HEK293 (cell line): ENCODE results near the gene TOR1AIP2.

Experiments
- CTCF ChIA-PET: fragments of 350-600 bp; formaldehyde crosslinking; extraction: SDS; loops from one replicate; lab custom pipeline; 2021; ENCODE audit warnings: antibody characterized with exemption; lab: Yijun Ruan, JAX
- POLR2A ChIA-PET: fragments of 300-600 bp; formaldehyde crosslinking; extraction: SDS; loops from one replicate; lab custom pipeline; 2020; ENCODE audit warnings: antibody characterized with exemption, inconsistent platforms; lab: Yijun Ruan, JAX
- H3K27ac ChIP-seq: fragments of 200-500 bp; sonication (Bioruptor generic); 2 replicates; pipeline ENCODE4 v1.5.1; 2014; ENCODE audit warnings: low read depth, low read length, control low read depth, inconsistent platforms; ENCODE audit errors: extremely low read depth
- H3K36me3 ChIP-seq, 2 experiments: fragments of 200-500 bp in 1 of 2; sonication (Bioruptor generic) in 1 of 2; 1 replicate in 1 of 2; 2 replicates in 1 of 2; pipeline ENCODE4 v1.5.1; 2014 to 2017; ENCODE audit warnings: inconsistent platforms in 2 of 2, low read length in 2 of 2; ENCODE audit not compliant: control insufficient read depth in 2 of 2, insufficient read depth in 1 of 2
- H3K4me1 ChIP-seq: fragments of 200-500 bp; sonication (Bioruptor generic); 2 replicates; pipeline ENCODE4 v1.5.1; 2014; ENCODE audit warnings: mild to moderate bottlenecking, low read length, inconsistent platforms; ENCODE audit not compliant: control insufficient read depth, insufficient read depth
- H3K4me3 ChIP-seq: 2 replicates; pipeline ENCODE4 v1.5.1; 2011; ENCODE audit warnings: low read depth, mild to moderate bottlenecking, control low read depth, low read length, moderate library complexity
- H3K9me3 ChIP-seq: fragments of 200-500 bp; sonication (Bioruptor generic); 2 replicates; pipeline ENCODE4 v1.5.1; 2014; ENCODE audit warnings: low read depth, low read length, inconsistent platforms; ENCODE audit not compliant: control insufficient read depth, insufficient read depth
- REST ChIP-seq: fragments of 450-650 bp; formaldehyde crosslinking; IDR thresholded peaks from 2 replicates; pipeline ENCODE4 v1.5.1; 2016; ENCODE audit warnings: missing biosample characterization, missing genetic modification characterization
- ZBTB10 ChIP-seq: fragments of 450-650 bp; formaldehyde crosslinking; IDR thresholded peaks from 2 replicates; pipeline ENCODE4 v1.5.1; 2016; ENCODE audit warnings: missing biosample characterization, missing genetic modification characterization
- ZBTB48 ChIP-seq: fragments of 450-650 bp; formaldehyde crosslinking; IDR thresholded peaks from 2 replicates; pipeline ENCODE4 v1.5.1; 2016; ENCODE audit warnings: missing biosample characterization, missing genetic modification characterization
- ZFP37 ChIP-seq: fragments of 450-650 bp; formaldehyde crosslinking; IDR thresholded peaks from 2 replicates; pipeline ENCODE4 v1.5.1; 2016; ENCODE audit warnings: missing biosample characterization, missing genetic modification characterization
- ZNF133 ChIP-seq: fragments of 450-650 bp; formaldehyde crosslinking; IDR thresholded peaks from 2 replicates; pipeline ENCODE4 v1.5.1; 2016; ENCODE audit warnings: missing biosample characterization, missing genetic modification characterization
- ZNF169 ChIP-seq: fragments of 450-650 bp; formaldehyde crosslinking; IDR thresholded peaks from 2 replicates; pipeline ENCODE4 v1.5.1; 2016; ENCODE audit warnings: missing biosample characterization, missing genetic modification characterization
- ZNF18 ChIP-seq: fragments of 450-650 bp; formaldehyde crosslinking; IDR thresholded peaks from 2 replicates; pipeline ENCODE4 v1.5.1; 2016; ENCODE audit warnings: missing biosample characterization, missing genetic modification characterization
- ZNF362 ChIP-seq: fragments of 450-650 bp; formaldehyde crosslinking; IDR thresholded peaks from 2 replicates; pipeline ENCODE4 v1.5.1; 2016; ENCODE audit warnings: missing biosample characterization, missing genetic modification characterization
- ZNF37A ChIP-seq: fragments of 450-650 bp; IDR thresholded peaks from 2 replicates; pipeline ENCODE4 v1.5.1; 2018; ENCODE audit warnings: missing biosample characterization, missing genetic modification characterization
- ZSCAN30 ChIP-seq: fragments of 450-650 bp; IDR thresholded peaks from 2 replicates; pipeline ENCODE4 v1.5.1; 2018; ENCODE audit warnings: missing biosample characterization, mild to moderate bottlenecking, missing genetic modification characterization, moderate library complexity
- ZSCAN4 ChIP-seq: fragments of 450-650 bp; formaldehyde crosslinking; IDR thresholded peaks from 2 replicates; pipeline ENCODE4 v1.5.1; 2017; ENCODE audit warnings: missing biosample characterization, missing genetic modification characterization

The TOR1AIP2 gene

GRCh38 chr1:179917601-179918429 lies 40.2 kb upstream of the TOR1AIP2 start (continued):
- no peak for TF ChIP-seq ZNF37A (tag by site-specific recombination)
- TF ChIP-seq ZSCAN30 = no peak
- TF ChIP-seq ZBTB48 (tag by site-specific recombination) = no peak
- no peak for TF ChIP-seq ZNF18 (tag by site-specific recombination)
- TF ChIP-seq ZFP37 = no peak
- TF ChIP-seq, all 188 proteins: peak for 0

- CTCF ChIA-PET = interaction anchor here (0.6 to 2.6 kb wide), 5 partner anchors 11 to 97 kb away, joined by 3 to 9 read pairs (median 4); no protein-coding TSS in a partner anchor
These were observed 34.2 kb upstream of the TOR1AIP2 start for GRCh38 chr1:179911812-179912211.

More at GRCh38 chr1:179911812-179912211, 34.2 kb upstream of the TOR1AIP2 start:
- POLR2A ChIA-PET = no interaction called here
- H3K4me1 ChIP-seq = no peaks in the 10 kb centered on the region
- H3K27ac ChIP-seq = no peak overlapping the region
- H3K4me3 ChIP-seq = no peak overlapping the region
- H3K9me3 ChIP-seq = no peaks in the 10 kb centered on the region
- H3K36me3 ChIP-seq = peaks cover 28 to 38% of the 10 kb centered on the region in 2 experiments
- TF ChIP-seq ZNF133 (no peak), ZNF169 (no peak), REST (tag by site-specific recombination) (no peak), ZBTB10 (no peak), ZSCAN4 (tag by site-specific recombination) (no peak), ZNF362 (peak; percentile 93)
